ENCODE results near the gene FAM114A1. TPM values are rescaled to one million over a fixed set of nuclear protein-coding genes. Genes with fewer than 3 reads are reported as not detected.
A peak's percentile ranks its signal among the peaks of the same experiment; 100 is the strongest.

The FAM114A1 gene
- polyA plus RNA-seq, 2 of the 4 experiments (the other 2 are of a cell fraction): 44.2 to 55.4 TPM

- FAIRE-seq (no peak), ATAC-seq (no peak), DNase-seq (ENCODE audit: low read depth in 1 of 2, low spot score in 1 of 2) (no peak)
- ChIA-PET CTCF (no interaction called here), POLR2A (no interaction called here)
- Histone ChIP-seq H3K4me3 (no peak overlapping the region), H3K4me2 (no peak overlapping the region), H3K4me1 (peaks cover 23% of the 10 kb centered on the region), H3K9me3 (no peaks in the 10 kb centered on the region), H3K27ac (peak overlapping the region; percentile 79 to 87; a peak in 4 of 6 replicates)
- TF ChIP-seq FOSB (CRISPR knock-in tag; IDR thresholded peaks at IDR 0.05) (no peak), NFE2L2 (conservative IDR thresholded peaks at IDR 0.05; ENCODE audit: low read length) (no peak), RARB (CRISPR knock-in tag; IDR thresholded peaks at IDR 0.05) (no peak), SREBF2 (IDR thresholded peaks at IDR 0.05) (no peak), RFX5 (IDR thresholded peaks at IDR 0.05) (no peak), ZFP36 (IDR thresholded peaks at IDR 0.05; ENCODE audit: borderline replicate concordance, partially characterized antibody) (no peak), ESRRA (IDR thresholded peaks at IDR 0.05; ENCODE audit: borderline replicate concordance, low read length) (no peak), FOSL2 (IDR thresholded peaks at IDR 0.05) (no peak), FOSL2 (CRISPR knock-in tag; IDR thresholded peaks at IDR 0.05) (no peak), ATOH8 (CRISPR knock-in tag; IDR thresholded peaks at IDR 0.05; ENCODE audit: low read depth) (no peak), MAZ (IDR thresholded peaks at IDR 0.05; ENCODE audit: borderline replicate concordance, low read depth, low read length) (no peak), GATA3 (IDR thresholded peaks at IDR 0.05; ENCODE audit: borderline replicate concordance) (no peak), POLR2AphosphoS2 (conservative IDR thresholded peaks at IDR 0.05; ENCODE audit: low read length) (no peak), RAD21 (conservative IDR thresholded peaks at IDR 0.05 in 1 of 2, IDR thresholded peaks at IDR 0.05 in 1 of 2) (no peak), RNF2 (IDR thresholded peaks at IDR 0.05; ENCODE audit: borderline replicate concordance, low read depth) (no peak), HOXB13 (CRISPR knock-in tag; IDR thresholded peaks at IDR 0.05; ENCODE audit: low read depth) (no peak), USF2 (IDR thresholded peaks at IDR 0.05) (no peak), HES2 (IDR thresholded peaks at IDR 0.05) (no peak), TP53 (CRISPR knock-in tag; IDR thresholded peaks at IDR 0.05) (no peak), NPAS2 (CRISPR knock-in tag; IDR thresholded peaks at IDR 0.05; ENCODE audit: borderline replicate concordance) (no peak)
- 96% methylated on average over 5 of the region's 5 CpGs for WGBS (ENCODE audit: missing lambda C conversion rate)
These were observed 101.1 kb downstream of the FAM114A1 start for GRCh38 chr4:38968668-38969067.

- POLR2A ChIA-PET: no interaction called here
- FAIRE-seq (no peak), DNase-seq (ENCODE audit: low read depth in 1 of 2, low spot score in 1 of 2) (no peak), ATAC-seq (no peak)
- Histone ChIP-seq H3K4me2 (no peak overlapping the region), H3K4me1 (no peaks in the 10 kb centered on the region), H3K9me3 (no peaks in the 10 kb centered on the region), H3K27ac (no peak overlapping the region), H3K4me3 (no peak overlapping the region)
- CTCF ChIA-PET: interaction anchor here (0.7 kb wide), 1 partner anchor 12 kb away, joined by 3 read pairs; no protein-coding TSS in a partner anchor
- no peak for TF ChIP-seq USF2 (IDR thresholded peaks at IDR 0.05)
- TF ChIP-seq EP300 (IDR thresholded peaks at IDR 0.05): no peak
- TF ChIP-seq KDM1A (IDR thresholded peaks at IDR 0.05; ENCODE audit: low read depth): no peak
- no peak for TF ChIP-seq ESRRA (IDR thresholded peaks at IDR 0.05; ENCODE audit: borderline replicate concordance, low read length)
- TF ChIP-seq MAFK (IDR thresholded peaks at IDR 0.05; ENCODE audit: partially characterized antibody): no peak
- TF ChIP-seq JUN (IDR thresholded peaks at IDR 0.05): no peak
- no peak for TF ChIP-seq BCL3 (IDR thresholded peaks at IDR 0.05)
- TF ChIP-seq NFE2L2 (conservative IDR thresholded peaks at IDR 0.05; ENCODE audit: low read length): no peak
- no peak for TF ChIP-seq TFCP2L1 (CRISPR knock-in tag; IDR thresholded peaks at IDR 0.05)
- TF ChIP-seq HMGXB4 (CRISPR knock-in tag; IDR thresholded peaks at IDR 0.05; ENCODE audit: borderline replicate concordance): no peak
- no peak for TF ChIP-seq ZSCAN20 (CRISPR knock-in tag; IDR thresholded peaks at IDR 0.05)
- TF ChIP-seq CHD2 (IDR thresholded peaks at IDR 0.05; ENCODE audit: low read length, partially characterized antibody): no peak
- TF ChIP-seq PBX3 (IDR thresholded peaks at IDR 0.05): no peak
- no peak for TF ChIP-seq NR3C1 (IDR thresholded peaks at IDR 0.05)
- no peak for TF ChIP-seq CBX2 (IDR thresholded peaks at IDR 0.05; ENCODE audit: borderline replicate concordance, low read depth)
- TF ChIP-seq SREBF2 (IDR thresholded peaks at IDR 0.05): no peak
- WGBS (ENCODE audit: missing lambda C conversion rate): 97% methylated on average over 7 of the region's 7 CpGs
These were observed 108.7 kb downstream of the FAM114A1 start for GRCh38 chr4:38976308-38976707.
